ENCODE data around the gene ACADVL.
A peak's percentile ranks its signal among the peaks of the same experiment; 100 is the strongest.
"Not testable (repeated sequence)": the region's sequence is repeated elsewhere in the genome, so short reads cannot be mapped to it uniquely, and the experiment has no call there.

Gene ACADVL

GRCh38 chr17:7219812-7220592 is at the start of gene ACADVL, which contains the start of gene DLG4:
Gene ACADVL, plus strand, starts transcription at chr17:7219938. Its CDS starts 47 bp downstream, at chr17:7219985.
Gene DLG4, minus strand, starts transcription at chr17:7219836.
- no peak for TF ChIP-seq CTCF (IDR thresholded peaks at IDR 0.05)
- no peak for TF ChIP-seq ZFX (IDR thresholded peaks at IDR 0.05; ENCODE audit: borderline replicate concordance)
- peak within 1 kb of the TSS; percentile 98 for H3K27ac ChIP-seq

- H3K27ac ChIP-seq: not testable (repeated sequence)
Measured at GRCh38 chr17:7172522-7173191, 47.1 kb upstream of the ACADVL start.

GRCh38 chr17:7173687-7174602 is 45.8 kb upstream of the ACADVL start:
- no peak overlapping the region for H3K27ac ChIP-seq
- no peak for TF ChIP-seq CTCF (IDR thresholded peaks at IDR 0.05)
- TF ChIP-seq ZFX (IDR thresholded peaks at IDR 0.05; ENCODE audit: borderline replicate concordance): no peak

GRCh38 chr17:7174603-7175326 is 45.0 kb upstream of the ACADVL start:
- no peak overlapping the region for H3K27ac ChIP-seq
- TF ChIP-seq ZFX (IDR thresholded peaks at IDR 0.05; ENCODE audit: borderline replicate concordance) (no peak), CTCF (IDR thresholded peaks at IDR 0.05) (no peak)

- no peak overlapping the region for H3K27ac ChIP-seq
- TF ChIP-seq ZFX (IDR thresholded peaks at IDR 0.05; ENCODE audit: borderline replicate concordance) (no peak), CTCF (IDR thresholded peaks at IDR 0.05) (no peak)
Measured at GRCh38 chr17:7175330-7175733, 44.4 kb upstream of the ACADVL start.

GRCh38 chr17:7176107-7176840 is 43.5 kb upstream of the ACADVL start:
- no peak overlapping the region; the same call in 1 of the 2 replicates for H3K27ac ChIP-seq
- TF ChIP-seq ZFX (IDR thresholded peaks at IDR 0.05; ENCODE audit: borderline replicate concordance): no peak
- TF ChIP-seq CTCF (IDR thresholded peaks at IDR 0.05): no peak
